GM10847 (cell line): Measurements from ENCODE around the gene TLR10.

ENCODE experiments used
- POLR2A ChIP-seq: IDR thresholded peaks from 2 replicates; pipeline ENCODE4 v1.6.1; 2011; ENCODE audit not compliant: insufficient read length; ENCODE audit errors: extremely low read depth

TLR10 gene

DNA sequence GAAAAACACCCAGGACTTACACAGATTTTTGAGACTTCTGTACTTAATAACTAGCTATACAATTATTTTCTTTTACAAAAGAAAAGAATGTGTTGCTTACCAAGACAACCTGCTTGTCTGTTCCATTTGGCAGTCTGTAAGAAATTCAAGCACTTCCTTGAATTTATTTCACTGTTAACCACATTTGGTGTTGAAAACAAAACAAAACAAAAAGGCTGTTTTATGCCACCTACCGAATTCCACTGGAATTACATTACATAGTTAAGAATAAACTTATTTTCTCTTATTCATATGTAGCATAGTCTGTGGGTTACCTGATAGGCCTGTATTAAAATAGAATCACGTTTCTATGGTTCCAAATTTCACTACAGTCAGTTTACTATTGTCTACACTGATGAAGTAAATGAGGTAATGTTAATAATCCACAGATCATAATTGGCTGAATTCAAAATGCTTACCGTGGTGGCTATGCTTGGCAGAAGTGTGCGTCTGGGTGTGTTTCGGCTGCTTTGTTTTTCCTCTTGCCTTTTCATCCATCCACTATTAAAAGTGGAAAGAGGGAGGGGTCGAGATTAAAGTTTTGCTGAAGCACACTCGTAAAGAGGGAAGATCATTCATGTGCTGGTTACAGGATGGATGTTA lies 22.0 kb upstream of the TLR10 start, which contains the start of gene TLR1:
Gene TLR1 (minus strand): TSS at position 138 of the 642 bp plus-strand sequence. CDS start 5,960 bp downstream, outside the sequence.
- no peak for TF ChIP-seq POLR2A

DNA sequence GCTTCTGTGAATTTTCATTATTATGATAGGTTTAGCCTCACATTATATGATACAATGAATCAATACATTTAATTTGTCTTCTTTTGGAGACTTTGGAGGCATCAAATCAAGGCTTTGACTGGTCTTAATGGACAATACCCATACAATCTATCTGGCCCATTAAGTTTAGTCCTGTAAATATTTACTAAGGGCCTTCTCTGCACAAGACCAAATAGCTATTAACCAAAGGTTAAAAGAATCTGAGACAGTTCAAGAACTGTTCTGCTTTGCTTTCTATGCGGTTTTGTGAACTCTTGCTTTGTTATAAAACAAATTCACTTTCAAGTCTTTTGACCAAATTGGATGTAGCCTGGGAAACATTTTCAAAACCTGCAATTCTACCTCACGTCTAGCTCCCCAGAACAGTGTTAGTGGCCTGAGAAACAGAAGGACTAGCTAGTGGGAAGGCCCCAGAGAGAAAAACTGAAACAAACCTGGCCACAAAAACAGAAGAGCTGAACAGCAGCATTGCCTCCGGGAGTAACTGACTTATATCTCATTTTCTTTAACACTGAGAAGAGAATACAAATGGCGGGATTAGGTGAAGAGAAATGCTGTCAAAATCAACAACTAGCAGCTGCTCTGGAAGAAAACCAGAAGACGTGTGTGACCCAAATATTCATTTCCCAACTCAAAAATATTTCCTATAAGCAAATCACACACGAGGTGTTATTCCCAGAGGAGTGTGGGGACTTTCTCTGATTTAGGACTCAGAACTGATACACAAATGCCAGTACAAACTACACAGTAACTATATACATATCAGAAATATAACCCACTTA lies 21.3 kb upstream of the TLR10 start:
- TF ChIP-seq POLR2A: no peak

- no peak for TF ChIP-seq POLR2A
Measured at GRCh38 chr4:38802561-38803355, 20.0 kb upstream of the TLR10 start.

- no peak for TF ChIP-seq POLR2A
Measured at GRCh38 chr4:38800961-38801450, 18.2 kb upstream of the TLR10 start.

- TF ChIP-seq POLR2A: no peak
Measured at GRCh38 chr4:38800366-38800765, 17.6 kb upstream of the TLR10 start.

DNA sequence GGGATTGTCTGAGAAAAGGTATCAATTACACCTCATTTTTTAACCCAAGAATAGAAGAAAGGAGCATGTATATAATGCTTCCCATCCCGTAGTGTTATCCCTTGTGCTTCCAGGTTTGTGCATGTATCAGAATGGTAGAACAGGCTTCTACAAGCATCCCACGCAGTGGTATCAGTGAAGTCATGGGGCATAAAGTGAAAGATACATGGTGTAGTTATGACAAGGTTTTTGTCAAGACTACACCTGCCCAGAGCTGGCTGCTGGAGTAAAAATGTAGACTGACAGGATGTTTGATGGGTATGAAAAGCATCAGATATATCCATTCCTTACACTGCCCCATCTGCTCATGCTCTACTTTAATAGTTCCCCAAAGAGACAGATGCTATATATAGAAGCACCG lies 12.3 kb upstream of the TLR10 start:
- no peak for TF ChIP-seq POLR2A

- TF ChIP-seq POLR2A: no peak
Measured at GRCh38 chr4:38794051-38794450, 11.3 kb upstream of the TLR10 start.

DNA sequence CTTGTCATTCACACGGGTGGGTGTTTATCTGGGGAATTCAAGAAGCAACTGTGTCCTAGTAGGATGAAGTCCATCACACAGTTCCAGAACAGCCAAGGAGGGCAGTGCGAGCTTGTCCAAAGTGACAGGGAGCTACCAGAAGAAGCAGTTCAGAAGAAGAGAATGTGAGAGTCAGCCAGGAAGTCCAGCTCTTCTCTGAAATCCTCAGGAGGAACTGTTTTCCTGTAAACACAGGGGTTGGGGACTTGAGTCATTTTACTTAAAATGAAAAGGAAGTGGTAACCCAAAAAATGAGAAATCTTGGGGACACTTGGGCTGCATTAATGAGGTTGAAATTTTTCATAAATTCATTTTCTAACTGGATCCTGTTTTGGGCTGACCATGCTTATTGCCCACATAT lies 8.2 kb upstream of the TLR10 start:
- no peak for TF ChIP-seq POLR2A

- TF ChIP-seq POLR2A: no peak
Measured at GRCh38 chr4:38788317-38788716, 5.5 kb upstream of the TLR10 start.

DNA sequence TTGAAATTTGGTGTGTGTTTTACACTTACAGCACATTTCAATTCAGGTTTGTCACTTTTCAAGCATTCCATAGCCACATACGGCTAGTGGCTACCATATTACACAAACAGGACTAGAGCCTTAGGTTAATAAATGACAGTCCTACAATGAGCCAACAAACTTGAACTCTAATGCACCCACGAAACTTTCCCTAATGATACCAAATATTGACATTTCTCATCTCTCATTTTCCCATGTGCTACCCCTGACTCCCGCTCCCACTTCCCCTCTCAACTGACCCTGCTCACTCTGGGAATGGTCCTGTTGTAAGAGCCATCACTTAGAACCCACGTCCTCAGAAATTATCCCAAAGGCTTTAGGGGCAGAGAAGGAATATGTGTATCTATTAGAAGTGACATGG lies 4.9 kb upstream of the TLR10 start:
- no peak for TF ChIP-seq POLR2A

GRCh38 chr4:38785901-38786402 lies 3.2 kb upstream of the TLR10 start:
- no peak for TF ChIP-seq POLR2A

- TF ChIP-seq POLR2A: no peak
Measured at GRCh38 chr4:38785041-38785790, 2.4 kb upstream of the TLR10 start.

DNA sequence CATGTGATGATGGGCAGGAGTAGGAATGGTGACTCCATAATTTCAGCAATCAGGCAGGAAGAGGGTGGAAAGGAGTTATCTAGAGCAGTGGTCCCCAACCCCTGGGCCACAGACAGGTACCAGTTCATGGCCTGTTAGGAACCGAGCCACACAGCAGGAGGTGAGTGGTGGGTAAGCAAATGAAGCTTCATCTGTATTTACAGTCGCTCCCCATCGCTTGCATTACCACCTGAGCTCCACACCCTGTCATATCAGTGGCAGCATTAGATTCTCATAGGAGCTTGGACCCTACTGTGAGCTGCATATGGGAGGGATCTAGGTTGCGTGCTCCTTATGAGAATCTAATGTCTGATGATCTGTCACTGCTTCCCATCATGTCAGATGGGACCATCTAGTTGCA lies 1.4 kb upstream of the TLR10 start:
- no peak for TF ChIP-seq POLR2A

DNA sequence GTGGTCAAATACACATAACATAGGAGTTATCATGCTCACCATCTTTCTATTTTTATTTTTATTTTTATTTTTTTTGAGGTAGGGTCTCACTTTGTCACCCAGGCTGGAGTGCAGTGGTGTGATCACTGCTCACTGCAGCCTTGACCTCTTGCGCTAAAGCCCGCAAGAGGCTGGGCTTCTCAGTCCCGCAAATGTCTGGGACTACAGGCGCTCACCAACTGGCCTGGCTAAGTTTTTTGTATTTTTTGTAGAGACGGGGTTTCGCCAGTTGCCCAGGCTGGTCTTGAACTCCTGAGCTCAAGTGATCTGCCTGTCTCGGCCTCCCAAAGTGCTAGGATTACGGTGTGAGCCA lies 295 bp upstream of the TLR10 start:
- TF ChIP-seq POLR2A: no peak

DNA sequence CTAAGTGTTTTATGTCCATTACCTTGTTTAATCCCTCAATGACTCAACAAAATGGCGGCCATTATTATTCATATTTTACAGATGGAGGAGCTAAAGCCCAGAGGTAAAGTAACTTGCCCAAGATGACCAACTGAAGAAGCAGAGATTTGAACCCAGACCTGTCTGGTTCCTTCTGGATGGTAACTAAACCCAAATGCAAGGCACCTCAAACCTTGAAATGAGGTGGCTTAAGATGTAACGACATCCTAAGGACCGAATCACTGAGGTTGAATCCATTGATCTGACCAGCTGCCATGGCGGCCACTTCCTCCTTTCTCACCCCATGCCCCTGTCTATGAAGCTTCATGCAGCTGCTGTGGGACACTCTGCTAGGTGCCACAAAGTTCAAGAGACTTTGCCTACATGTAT lies 932 bp downstream of the TLR10 start:
- TF ChIP-seq POLR2A: no peak

- TF ChIP-seq POLR2A: no peak
Measured at GRCh38 chr4:38780833-38781484, 1.8 kb downstream of the TLR10 start.
